HG02840 (cell line): ENCODE data around the gene LEP.

Source experiments
- ATAC-seq: cut with Tn5 transposase; IDR thresholded peaks from one replicate; pipeline ENCODE4 v1.9.1; 2021; ENCODE audit warnings: mild to moderate bottlenecking, moderate library complexity, moderate number of reproducible peaks; ENCODE audit not compliant: unreplicated experiment, low FRiP score

Gene LEP

GRCh38 chr7:128243273-128243672 lies 2.2 kb downstream of the LEP start:
- no peak for ATAC-seq

GRCh38 chr7:128244861-128245260 lies 3.8 kb downstream of the LEP start:
- ATAC-seq = no peak

DNA sequence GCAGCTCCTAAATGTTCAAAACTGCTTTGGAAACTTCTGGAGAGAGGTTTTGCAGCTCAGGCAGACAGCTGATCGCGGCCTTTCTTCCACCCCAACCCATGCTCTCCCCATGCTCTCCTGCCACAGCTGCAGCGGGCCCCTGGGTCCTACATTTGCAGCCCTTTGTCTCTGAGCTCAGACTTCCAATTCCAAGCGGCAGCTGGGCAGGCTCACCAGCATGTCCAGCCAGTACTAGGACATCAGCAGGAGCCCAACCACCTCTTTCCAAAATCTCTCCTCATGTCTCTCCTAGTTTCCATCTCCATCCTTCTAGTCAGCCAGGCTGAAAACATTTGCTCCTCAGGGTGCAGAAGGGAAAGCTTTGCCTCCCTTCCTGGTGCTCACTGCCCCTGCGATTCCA lies 6.0 kb downstream of the LEP start:
- no peak for ATAC-seq

DNA sequence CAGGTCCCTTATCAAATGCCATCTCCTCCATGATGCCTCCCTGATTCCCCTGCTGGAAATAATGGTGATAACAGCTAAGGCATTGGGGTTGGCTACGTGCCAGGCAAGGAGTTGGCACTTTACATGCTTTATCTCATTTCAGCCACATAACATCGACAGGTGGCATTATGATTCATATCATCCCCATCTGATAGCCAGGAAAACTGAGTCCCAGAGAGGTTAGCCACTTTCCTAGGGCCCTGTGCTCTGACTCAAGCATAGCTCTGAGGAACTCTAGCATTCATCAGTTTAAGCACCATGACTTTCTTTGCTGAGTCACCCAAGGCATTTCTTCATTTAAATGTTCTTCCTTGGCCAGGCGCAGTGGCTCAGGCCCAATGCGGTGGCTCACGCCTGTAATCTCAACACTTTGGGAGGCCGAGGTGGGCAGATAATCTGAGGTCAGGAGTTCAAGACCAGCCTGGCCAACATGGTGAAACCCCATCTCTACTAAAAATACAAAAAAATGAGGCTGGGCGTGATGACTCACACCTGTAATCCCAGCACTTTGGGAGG lies 6.6 kb downstream of the LEP start:
- ATAC-seq = no peak

GRCh38 chr7:128251337-128251736 lies 10.3 kb downstream of the LEP start:
- no peak for ATAC-seq

DNA sequence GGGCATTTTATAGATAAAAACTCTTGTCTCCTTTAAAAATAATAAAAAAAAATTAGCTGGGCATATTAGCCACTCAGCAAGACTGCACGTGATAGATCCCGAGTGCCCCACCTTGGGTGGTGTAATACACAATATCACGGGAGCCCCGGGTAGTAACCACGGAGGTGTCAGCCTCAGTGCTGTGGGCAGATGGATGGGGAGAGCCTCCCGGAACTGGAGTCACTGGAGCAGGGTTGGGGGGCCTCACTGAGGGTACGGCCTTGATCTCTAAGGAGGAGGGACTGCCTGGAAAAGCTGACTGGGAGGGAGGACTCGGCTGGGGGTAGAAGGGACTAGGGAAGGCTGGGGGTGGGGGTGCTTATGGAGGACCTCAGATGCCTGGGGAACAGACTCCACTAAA lies 12.6 kb downstream of the LEP start:
- no peak for ATAC-seq

- no peak for ATAC-seq
Observed at GRCh38 chr7:128254470-128254869, 13.4 kb downstream of the LEP start.

DNA sequence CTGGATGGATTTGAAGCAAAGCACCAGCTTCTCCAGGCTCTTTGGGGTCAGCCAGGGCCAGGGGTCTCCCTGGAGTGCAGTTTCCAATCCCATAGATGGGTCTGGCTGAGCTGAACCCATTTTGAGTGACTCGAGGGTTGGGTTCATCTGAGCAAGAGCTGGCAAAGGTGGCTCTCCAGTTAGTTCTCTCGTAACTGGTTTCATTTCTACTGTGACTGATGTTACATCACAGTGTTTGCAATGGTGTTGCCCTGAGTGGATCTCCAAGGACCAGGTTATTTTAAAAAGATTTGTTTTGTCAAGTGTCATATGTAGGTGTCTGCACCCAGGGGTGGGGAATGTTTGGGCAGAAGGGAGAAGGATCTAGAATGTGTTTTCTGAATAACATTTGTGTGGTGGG lies 14.2 kb downstream of the LEP start:
- ATAC-seq = no peak

- no peak for ATAC-seq
Observed at GRCh38 chr7:128257458-128257857, 16.4 kb downstream of the LEP start.

DNA sequence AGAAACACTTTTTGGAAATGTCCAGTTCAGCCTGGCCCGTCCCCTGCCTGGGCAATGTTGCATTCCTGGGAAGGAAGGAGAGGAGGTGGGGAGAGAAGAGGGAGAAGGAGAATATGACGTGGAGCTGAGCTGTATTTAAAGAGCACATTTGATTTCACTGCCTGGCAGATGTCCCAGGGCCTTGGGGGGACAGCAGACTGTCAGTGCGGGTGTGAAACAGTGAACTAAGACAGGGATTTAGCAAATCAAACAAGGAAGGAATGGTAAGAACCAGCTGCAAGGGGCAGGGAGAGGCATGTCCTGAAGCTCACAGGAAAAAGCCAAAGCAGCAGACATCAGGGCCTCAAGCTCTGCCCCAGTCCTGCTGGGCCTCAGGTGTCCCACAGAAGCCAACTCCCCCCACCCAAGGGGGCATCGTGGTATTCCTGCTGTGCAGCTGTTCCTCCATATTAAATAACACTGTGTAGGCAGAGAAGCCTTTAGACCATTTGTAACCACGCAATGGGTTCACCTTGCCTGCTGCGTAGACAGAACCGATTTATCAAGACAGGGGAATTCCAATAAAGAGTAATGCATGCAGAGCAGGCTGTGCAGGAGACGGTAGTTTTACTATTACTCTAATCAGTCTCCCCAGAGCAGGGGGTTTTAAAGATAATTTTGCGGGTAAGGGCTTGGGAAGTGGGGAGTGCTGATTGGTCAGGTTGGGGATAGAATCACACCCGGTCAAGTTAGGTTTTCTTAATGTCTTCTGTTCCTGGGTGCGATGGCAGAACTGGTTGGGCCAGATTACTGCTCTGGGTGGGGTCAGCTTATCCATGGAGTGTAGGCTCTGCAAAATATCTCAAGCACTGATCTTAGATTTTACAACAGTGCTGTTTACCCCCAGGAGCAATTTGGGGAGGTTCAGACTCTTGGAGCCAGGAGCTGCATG lies 18.3 kb downstream of the LEP start:
- no peak for ATAC-seq

DNA sequence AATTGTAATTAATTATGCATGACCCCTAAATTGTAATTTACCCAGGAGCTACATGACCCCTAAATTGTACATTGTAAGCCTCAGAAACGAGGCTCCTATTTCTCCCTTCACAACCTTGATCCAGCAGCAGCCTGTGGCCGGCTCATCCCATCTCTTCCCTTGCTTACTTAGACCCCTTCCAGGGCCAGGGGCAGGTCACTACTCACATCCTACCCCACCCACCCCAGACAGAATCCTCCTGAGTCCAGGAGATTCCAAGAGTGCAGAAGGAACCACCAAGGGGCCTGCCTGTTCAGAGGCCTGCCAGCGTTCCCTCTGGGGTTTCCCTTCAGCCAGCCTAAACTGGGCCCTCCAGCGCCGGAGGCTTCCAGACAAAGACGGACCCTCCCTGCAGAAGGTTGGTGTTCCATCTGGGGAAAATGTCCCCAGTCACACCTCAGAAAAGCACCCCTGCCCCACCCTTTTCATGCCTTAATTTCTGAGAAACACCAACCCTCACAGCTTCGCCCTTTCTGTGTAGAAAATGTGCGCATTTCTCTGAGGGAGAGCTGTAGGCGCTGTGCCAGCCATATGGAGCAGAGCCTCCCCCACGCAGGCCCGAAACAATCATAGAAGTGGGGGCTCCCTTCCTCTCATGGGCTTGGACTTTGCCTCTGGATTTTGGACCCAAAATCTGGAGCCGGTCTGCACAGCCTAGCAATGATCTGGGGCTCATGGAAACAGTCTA lies 19.2 kb downstream of the LEP start:
- ATAC-seq = no peak

DNA sequence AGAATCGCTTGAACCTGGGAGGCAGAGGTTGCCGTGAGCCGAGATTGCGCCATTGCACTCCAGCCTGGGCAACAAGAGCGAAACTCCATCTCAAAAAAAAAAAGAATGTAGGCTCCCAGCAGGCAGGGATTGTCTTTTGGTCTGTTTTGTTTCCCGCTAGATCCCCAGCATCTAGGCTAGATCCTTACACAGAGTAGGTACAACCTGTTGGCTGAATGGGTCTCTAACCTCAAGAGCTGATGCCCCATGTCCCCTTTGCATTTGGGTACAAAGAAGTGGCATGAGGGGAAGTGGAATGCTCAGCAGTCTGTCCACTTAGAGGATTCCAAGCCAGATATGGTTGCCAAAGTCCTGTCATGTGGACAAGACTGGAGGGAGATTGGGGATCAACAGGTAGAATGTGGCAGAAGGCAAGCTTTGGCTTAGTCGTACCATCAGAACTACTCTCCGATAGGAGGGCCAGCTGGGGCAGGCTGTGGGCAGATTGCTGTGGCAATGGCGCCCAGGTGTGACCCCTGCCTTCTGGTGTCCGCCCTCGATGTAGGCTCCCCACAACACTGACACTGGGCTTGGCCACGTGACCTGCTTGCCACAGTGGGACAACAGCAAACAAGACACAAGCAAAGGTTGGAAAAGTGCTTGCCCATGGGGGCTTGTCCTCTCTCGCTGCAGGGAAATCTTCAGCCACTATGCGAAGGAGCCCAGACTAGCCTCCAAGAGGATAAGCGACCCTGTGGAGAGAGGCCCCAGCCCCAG lies 21.4 kb downstream of the LEP start:
- no peak for ATAC-seq

GRCh38 chr7:128263420-128263819 lies 22.3 kb downstream of the LEP start:
- ATAC-seq = no peak

- ATAC-seq = no peak
Observed at GRCh38 chr7:128264477-128264876, 23.4 kb downstream of the LEP start.

GRCh38 chr7:128265156-128265905 lies 24.3 kb downstream of the LEP start:
- no peak for ATAC-seq

- ATAC-seq = no peak
Observed at GRCh38 chr7:128265906-128266300, 24.8 kb downstream of the LEP start.

DNA sequence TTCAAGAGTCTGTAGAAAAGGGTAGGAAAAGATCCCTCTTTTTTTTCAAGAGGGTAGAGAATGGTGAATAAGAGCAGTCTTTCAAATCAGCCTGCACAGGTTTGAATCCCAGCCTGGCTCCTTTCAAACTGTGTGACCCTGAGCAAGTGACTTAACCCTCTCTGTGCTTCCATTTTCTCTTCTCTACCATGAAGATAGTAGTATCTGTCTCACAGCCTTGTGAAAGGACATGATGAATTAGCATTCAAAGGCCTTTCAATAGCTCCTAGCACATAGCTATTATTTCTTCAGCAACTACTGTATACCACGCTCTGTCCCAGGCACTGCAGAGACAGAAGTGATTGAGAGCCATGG lies 25.4 kb downstream of the LEP start:
- no peak for ATAC-seq

- no peak for ATAC-seq
Observed at GRCh38 chr7:128266883-128267594, 26.0 kb downstream of the LEP start.

GRCh38 chr7:128267595-128267924 lies 26.5 kb downstream of the LEP start:
- ATAC-seq = no peak

GRCh38 chr7:128268233-128268632 lies 27.2 kb downstream of the LEP start:
- ATAC-seq = no peak
